ENCODE results near the gene PCDHGB4.

The PCDHGB4 gene

GRCh38 chr5:141439411-141440141 is 52.1 kb downstream of the PCDHGB4 start:
- Histone ChIP-seq H3K27me3 (peaks cover 83% of the 10 kb centered on the region), H3K27ac (no peak overlapping the region), H3K4me1 (ENCODE audit: control insufficient read depth in 1 of 2, insufficient read depth in 1 of 2, low read depth in 1 of 2, low read length in 1 of 2) (no peaks in the 10 kb centered on the region), H3K9me3 (no peaks in the 10 kb centered on the region), H3K36me3 (no peaks in the 10 kb centered on the region), H3K4me3 (ENCODE audit: low read depth in 1 of 2, low read length in 1 of 2) (no peak overlapping the region)
- TF ChIP-seq, protein P1, sequence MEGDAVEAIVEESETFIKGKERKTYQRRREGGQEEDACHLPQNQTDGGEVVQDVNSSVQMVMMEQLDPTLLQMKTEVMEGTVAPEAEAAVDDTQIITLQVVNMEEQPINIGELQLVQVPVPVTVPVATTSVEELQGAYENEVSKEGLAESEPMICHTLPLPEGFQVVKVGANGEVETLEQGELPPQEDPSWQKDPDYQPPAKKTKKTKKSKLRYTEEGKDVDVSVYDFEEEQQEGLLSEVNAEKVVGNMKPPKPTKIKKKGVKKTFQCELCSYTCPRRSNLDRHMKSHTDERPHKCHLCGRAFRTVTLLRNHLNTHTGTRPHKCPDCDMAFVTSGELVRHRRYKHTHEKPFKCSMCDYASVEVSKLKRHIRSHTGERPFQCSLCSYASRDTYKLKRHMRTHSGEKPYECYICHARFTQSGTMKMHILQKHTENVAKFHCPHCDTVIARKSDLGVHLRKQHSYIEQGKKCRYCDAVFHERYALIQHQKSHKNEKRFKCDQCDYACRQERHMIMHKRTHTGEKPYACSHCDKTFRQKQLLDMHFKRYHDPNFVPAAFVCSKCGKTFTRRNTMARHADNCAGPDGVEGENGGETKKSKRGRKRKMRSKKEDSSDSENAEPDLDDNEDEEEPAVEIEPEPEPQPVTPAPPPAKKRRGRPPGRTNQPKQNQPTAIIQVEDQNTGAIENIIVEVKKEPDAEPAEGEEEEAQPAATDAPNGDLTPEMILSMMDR (IDR thresholded peaks at IDR 0.05), result no peak
